Medulla oblongata (tissue), 1 donor: Measurements from ENCODE around the gene PLPP4.

ENCODE experiments used
- DNase-seq: peaks from one replicate; pipeline ENCODE4 v3.0.0-alpha.2; 2015; ENCODE audit errors: extremely low spot score

PLPP4 gene

GRCh38 chr10:120517196-120517595, 60.2 kb downstream of the PLPP4 start:
- DNase-seq = peak; percentile 15

- DNase-seq = no peak
These were observed 61.0 kb downstream of the PLPP4 start for GRCh38 chr10:120517881-120518484.

DNA sequence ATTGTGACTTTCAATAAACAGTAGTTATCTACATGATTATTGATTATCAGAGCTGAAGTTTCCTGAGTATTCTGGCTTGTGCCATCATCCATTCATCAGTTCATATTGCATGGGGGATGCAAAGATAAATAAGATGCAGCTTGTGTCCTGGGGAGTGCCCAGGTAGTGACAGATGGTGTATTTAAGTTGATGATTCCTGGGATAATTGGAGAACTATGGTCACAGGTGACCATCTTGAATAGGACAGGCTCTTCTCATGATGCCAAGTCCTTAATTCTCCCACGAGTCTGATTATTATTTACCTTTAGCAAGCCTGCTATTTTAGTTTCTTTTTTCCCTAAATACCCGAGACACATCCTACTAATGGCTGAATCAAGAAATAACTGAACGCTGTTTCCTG, 64.9 kb downstream of the PLPP4 start:
- no peak for DNase-seq

GRCh38 chr10:120527691-120528090, 70.7 kb downstream of the PLPP4 start:
- DNase-seq = no peak

GRCh38 chr10:120530699-120531098, 73.7 kb downstream of the PLPP4 start:
- DNase-seq = no peak

DNA sequence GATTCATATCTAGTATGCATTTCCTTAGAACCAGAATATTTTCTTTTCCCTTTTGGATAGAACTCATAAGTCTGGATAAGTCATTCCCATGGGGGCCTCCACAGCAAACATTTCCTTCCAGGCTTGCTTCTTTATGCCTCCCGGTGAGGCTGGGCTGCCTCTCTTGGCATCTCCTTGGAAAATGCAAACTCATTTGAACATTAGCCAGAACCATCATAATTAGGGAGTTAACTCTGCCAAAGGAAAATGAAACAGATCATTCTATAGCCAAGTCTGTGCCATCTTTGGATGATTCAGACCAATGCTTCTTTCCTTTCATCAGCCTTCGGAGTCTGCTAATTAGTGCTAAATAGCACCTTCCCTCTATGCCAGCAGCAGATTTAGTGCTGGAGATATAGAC, 81.1 kb downstream of the PLPP4 start:
- no peak for DNase-seq

GRCh38 chr10:120539076-120539475, 82.0 kb downstream of the PLPP4 start:
- DNase-seq = no peak

DNA sequence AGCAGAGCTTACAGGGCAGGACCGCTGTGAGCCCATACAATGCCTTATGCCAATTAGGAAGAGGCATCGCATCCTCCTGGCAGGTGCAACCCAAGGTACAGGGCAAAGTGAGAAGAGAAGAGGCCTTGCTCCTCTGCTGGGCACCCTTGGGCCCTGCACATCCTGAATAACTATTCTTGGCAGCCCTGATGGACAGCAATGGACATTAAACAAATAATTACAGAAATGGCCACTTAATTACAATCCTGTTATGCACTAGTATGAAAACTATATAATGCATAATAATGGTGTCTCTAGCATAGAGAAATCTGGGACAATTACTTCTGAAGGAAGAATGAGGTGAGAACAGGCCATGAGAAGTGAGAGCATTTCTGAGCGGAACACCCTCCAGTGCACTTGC, 83.5 kb downstream of the PLPP4 start:
- no peak for DNase-seq

- no peak for DNase-seq
These were observed 85.0 kb downstream of the PLPP4 start for GRCh38 chr10:120541984-120542383.

GRCh38 chr10:120542591-120542990, 85.6 kb downstream of the PLPP4 start:
- DNase-seq = no peak

GRCh38 chr10:120543291-120543690, 86.3 kb downstream of the PLPP4 start:
- no peak for DNase-seq

GRCh38 chr10:120548210-120548609, 91.2 kb downstream of the PLPP4 start:
- no peak for DNase-seq

- no peak for DNase-seq
These were observed 95.2 kb downstream of the PLPP4 start for GRCh38 chr10:120552262-120552661.

DNA sequence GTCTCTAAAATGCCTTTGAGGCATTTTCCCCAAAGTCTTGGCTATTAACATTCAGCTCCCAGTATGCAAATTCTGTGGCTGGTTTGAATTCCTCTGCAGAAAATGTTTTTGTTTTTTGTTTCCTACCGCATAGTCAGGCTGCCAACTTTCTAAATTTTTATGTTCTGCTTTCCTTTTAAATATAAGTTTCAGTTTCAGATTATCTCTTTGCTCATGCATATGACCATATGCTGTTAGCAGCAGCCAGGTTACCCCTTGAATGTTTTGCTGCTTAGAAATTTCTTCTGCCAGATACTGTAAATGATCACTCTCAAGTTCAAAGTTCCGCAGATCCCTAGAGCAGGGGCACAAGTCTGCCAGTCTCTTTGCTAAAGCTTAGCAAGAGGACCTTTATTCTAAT, 96.9 kb downstream of the PLPP4 start:
- DNase-seq = no peak

DNA sequence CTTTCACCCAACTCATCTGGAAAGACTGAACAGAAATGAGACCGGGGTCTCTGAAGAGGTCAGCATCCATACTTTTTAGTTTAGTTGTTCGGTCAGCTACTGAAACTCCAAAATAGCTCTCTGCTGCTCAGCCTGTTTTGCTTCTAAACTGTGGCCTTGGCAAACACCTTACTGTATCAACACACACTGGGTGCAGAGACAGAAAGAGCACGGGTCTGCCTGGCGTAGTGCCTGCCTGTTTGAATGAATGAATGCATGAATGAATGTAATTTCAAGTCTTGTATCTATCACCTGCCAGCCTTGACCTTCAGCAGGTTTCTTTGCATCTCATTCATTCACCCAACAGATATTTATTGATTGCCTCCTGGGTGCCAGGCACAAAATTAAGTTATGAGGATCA, 98.4 kb downstream of the PLPP4 start:
- no peak for DNase-seq

GRCh38 chr10:120555842-120556532, 99.0 kb downstream of the PLPP4 start:
- no peak for DNase-seq

GRCh38 chr10:120557311-120557710, 100.3 kb downstream of the PLPP4 start:
- no peak for DNase-seq

DNA sequence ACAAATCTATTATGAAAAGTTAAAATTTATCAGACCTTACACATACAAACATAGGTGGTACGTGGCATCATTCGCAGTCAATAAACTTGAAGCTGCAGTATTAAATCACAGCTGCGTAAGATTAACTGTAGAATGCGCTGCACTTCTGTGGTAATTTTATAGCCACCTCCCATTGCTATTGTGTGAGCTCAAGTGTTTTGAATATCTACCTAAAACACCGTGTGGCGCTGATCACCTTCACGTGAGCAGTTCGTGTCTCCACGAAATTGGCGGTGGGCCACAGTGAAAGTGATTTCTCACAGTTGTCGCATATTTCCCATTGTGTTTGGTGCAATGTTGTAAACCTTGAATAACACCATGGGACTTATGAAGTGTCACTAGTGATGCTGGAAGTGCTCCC, 102.8 kb downstream of the PLPP4 start:
- no peak for DNase-seq

DNA sequence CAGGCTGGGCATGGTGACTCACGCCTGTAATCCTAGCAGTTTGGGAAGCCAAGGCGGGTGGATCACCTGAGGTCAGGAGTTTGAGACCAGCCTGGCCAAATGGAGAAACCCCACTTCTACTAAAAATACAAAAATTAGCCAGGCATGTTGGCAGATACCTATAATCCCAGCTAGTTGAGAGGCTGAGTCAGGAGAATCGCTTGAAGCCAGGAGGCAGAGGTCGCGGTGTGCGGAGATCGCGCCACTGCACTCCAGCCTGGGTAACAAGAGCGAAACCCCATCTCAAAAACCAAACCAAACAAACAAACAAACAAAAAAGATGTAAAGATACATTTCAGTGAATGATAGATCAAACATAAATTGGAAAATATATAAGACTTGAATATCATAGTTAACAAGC, 105.9 kb downstream of the PLPP4 start:
- DNase-seq = no peak

DNA sequence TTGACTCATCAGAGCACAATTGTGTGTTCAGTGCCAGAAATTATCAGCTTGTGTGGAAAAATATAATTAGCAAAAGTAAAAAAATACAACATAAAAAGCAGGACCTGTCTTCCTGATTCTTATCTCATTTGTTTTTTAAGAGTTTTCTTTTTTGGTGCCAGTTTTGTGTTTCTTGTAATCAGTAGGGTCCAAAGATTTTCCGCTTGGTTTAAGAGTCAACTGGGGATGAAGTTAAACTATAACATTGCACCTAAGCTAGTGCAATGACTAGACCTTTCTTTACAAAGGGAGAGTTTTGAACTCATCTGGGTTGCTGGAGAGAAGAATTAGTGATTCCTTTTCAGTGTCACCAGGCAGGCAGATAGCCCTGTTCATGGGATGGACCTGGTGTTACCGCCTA, 113.4 kb downstream of the PLPP4 start:
- DNase-seq = no peak

DNA sequence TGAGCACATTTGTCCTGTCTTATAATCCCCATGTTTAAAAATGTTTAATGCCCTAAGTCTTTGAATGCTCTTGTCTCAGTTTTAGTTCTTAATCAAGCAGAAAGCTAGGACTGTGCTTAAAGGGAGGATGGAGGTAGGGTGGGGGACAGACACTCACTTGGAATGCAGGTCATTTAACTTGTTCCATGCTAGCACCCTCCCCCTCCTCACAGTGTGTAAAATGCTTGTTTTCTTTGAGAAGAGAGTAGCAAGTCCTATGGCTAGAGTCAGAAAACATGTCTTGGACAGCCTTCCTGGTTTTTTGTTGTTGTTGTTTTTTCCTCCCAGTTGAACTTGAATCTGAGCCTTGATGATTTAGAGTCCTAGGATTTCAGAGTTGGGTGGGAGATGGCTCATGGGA, 114.2 kb downstream of the PLPP4 start:
- no peak for DNase-seq

DNA sequence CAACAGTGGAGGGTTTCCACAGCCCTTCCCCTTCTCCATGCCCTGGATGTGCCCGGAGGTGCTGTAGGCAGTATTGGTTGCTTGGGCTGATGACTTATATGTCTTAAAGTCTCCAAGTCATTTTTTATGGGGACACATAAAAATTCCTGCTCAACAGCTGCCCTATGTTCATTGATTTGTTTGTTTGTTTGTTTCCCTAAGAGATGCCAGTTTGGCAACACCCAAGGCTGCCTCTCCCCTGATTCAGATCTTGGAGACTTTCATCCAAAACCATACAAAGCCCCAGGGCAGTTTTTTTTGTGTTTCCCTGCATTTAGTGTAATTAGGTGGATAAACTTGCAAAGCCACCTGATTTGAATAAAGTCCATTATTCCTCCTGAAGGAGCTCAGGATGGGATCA, 115.3 kb downstream of the PLPP4 start:
- no peak for DNase-seq

- DNase-seq = no peak
These were observed 116.3 kb downstream of the PLPP4 start for GRCh38 chr10:120573355-120573754.

DNA sequence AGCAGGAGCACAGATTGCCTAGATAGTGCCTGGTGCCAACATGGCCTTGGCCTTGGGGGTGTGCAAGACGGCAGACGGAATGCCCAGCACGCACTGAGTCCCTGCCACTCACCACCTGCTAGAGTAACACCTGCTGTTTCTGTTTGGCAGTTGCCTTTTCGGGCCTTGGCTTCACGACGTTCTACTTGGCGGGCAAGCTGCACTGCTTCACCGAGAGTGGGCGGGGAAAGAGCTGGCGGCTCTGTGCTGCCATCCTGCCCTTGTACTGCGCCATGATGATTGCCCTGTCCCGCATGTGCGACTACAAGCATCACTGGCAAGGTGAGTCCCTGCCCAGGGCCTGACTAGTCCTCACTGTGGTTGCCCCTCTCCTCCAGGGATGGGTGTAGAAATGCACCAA, 118.0 kb downstream of the PLPP4 start:
- no peak for DNase-seq
